Caco-2 (cell line): ENCODE results near the gene EDN2. TPM values are rescaled to one million over a fixed set of nuclear protein-coding genes. Genes with fewer than 3 reads are reported as not detected.

Experiments
- BruUV-seq: library from RNA; stranded (reverse); fragments of 400-500 nt; replicated peaks from 2 replicates; lab custom pipeline; 2021; lab: Mats Ljungman, UMichigan
- CTCF ChIA-PET: fragments of 300-600 bp; sonication (Branson Sonifier 250); formaldehyde crosslinking; loops from one replicate; lab custom pipeline; 2022; ENCODE audit warnings: antibody characterized with exemption; lab: Charles Lee
- POLR2A ChIA-PET: fragments of 300-600 bp; sonication (Branson Sonifier 250); formaldehyde crosslinking; loops from one replicate; lab custom pipeline; 2022; ENCODE audit warnings: antibody characterized with exemption; lab: Charles Lee
- DNase-seq, 2 experiments: peaks; one replicate each; pipeline versions ENCODE4 v3.0.0 to v3.0.0-alpha.2; 2020 to 2022
- H3K27me3 ChIP-seq: replicated peaks from 2 replicates; pipeline ENCODE4 v1.6.0; 2011; ENCODE audit warnings: low read length; ENCODE audit not compliant: control insufficient read depth, insufficient read depth
- H3K36me3 ChIP-seq: 2 replicates; pipeline ENCODE4 v1.5.1; 2011; ENCODE audit warnings: low read length; ENCODE audit not compliant: control insufficient read depth, insufficient read depth
- H3K4me1 ChIP-seq: fragments of 250-450 bp; sonication (Bioruptor Pico); 2 replicates; pipeline ENCODE4 v1.5.1; 2020; ENCODE audit warnings: mild to moderate bottlenecking
- H3K4me3 ChIP-seq: 2 replicates; pipeline ENCODE4 v1.5.1; 2011; ENCODE audit warnings: low read depth, mild to moderate bottlenecking, control low read depth, low read length
- H3K9me3 ChIP-seq: fragments of 250-450 bp; sonication (Bioruptor Pico); 2 replicates; pipeline ENCODE4 v1.5.1; 2020; ENCODE audit warnings: mild to moderate bottlenecking, moderate library complexity
- H3K27ac Mint-ChIP-seq: one replicate; pipeline ENCODE4 v1.8.0; 2022; ENCODE audit warnings: mixed read lengths; ENCODE audit not compliant: unreplicated experiment
- H3K27me3 Mint-ChIP-seq: one replicate; pipeline ENCODE4 v1.8.0; 2022; ENCODE audit warnings: mixed read lengths; ENCODE audit not compliant: insufficient read depth, unreplicated experiment
- H3K36me3 Mint-ChIP-seq: one replicate; pipeline ENCODE4 v1.8.0; 2022; ENCODE audit warnings: mild to moderate bottlenecking, mixed read lengths; ENCODE audit not compliant: insufficient read depth, unreplicated experiment
- H3K4me1 Mint-ChIP-seq: one replicate; pipeline ENCODE4 v1.8.0; 2022; ENCODE audit warnings: low read depth, mixed read lengths; ENCODE audit not compliant: unreplicated experiment
- H3K4me3 Mint-ChIP-seq: one replicate; pipeline ENCODE4 v1.8.0; 2022; ENCODE audit warnings: mild to moderate bottlenecking, moderate library complexity, mixed read lengths; ENCODE audit not compliant: unreplicated experiment
- H3K9me3 Mint-ChIP-seq: one replicate; pipeline ENCODE4 v1.8.0; 2022; ENCODE audit warnings: mixed read lengths; ENCODE audit not compliant: unreplicated experiment
- CTCF ChIP-seq, 2 experiments: fragments of 200-600 bp in 1 of 2; IDR thresholded peaks; 1 replicate in 1 of 2; 2 replicates in 1 of 2; pipeline versions ENCODE4 v1.5.1 to v1.8.0; 2011 to 2022; ENCODE audit warnings: antibody characterized with exemption in 1 of 2, control low read depth in 1 of 2, inconsistent platforms in 1 of 2, low read depth in 1 of 2, low read length in 1 of 2, mild to moderate bottlenecking in 1 of 2, moderate library complexity in 1 of 2; ENCODE audit not compliant: insufficient read depth in 1 of 2, severe bottlenecking in 1 of 2, unreplicated experiment in 1 of 2
- intact Hi-C: fragments of 100-400 bp; cut with micrococcal nuclease; formaldehyde crosslinking; loops from one replicate; pipeline ENCODE4 v1.10.0; 2022; ENCODE audit not compliant: unreplicated experiment
- total RNA-seq: library from RNA; stranded (reverse); gene quantifications from 2 replicates; pipeline ENCODE4 v1.2.3, GENCODE V29; 2022

The EDN2 gene
- total RNA-seq, 1 experiment from 2014 or later: not detected

DNA sequence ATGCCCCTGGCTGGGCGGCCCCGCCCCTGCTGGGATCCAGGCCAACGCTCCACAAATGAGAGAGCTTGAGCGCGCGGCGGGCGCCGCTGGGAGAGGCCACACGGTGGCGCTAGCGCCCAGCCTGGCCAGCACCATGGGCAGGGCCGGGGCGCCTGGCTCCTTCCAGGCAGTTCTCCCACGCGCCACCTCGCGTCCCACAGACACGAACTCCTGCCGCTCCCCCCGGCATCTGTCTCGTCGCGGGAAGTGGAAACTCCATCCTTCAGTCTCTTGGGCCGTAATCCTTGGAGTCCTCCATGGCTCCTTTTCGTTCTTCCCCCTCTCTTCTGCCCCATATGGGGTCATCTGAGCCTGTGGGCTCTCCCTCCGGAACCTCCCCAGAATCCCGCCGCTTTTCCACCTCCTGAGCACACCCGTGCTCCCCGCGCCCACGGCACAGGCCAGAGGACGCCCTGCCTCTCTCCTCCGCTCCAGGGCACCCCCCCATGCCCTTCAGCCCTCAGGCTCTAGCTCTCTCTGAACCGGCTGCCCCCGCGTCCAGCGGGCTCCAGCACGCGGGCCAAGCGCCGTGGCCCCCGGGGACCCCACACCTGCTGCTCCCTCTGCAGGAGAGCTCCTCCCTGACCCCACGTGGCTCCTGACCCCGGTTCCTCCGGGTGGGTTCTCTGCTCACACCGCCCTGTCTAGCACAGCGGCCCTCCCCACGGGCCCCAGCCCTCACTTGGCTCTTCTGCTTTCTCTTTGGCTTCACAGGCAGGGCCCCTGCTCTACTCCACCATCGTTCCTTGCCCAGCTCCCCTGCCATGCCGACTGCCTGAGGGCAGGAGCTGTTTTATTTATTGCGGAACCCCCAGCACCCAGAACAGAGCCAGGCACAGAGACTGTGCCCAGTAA, 31.9 kb upstream of the EDN2 start:
- Mint-ChIP-seq H3K27me3 (peaks cover 5% of the 10 kb centered on the region), H3K4me1 (peaks cover 7% of the 10 kb centered on the region), H3K4me3 (peak overlapping the region; percentile 63), H3K27ac (no peak overlapping the region), H3K9me3 (no peaks in the 10 kb centered on the region), H3K36me3 (no peaks in the 10 kb centered on the region)
- intact Hi-C loops: loop anchor here (1.0 to 10.0 kb wide), 2 partner anchors 20 to 252 kb away; no protein-coding TSS in a partner anchor
- POLR2A ChIA-PET: no interaction called here
- peak; percentile 68 to 76 for TF ChIP-seq CTCF (IDR thresholded peaks at IDR 0.05; ENCODE audit: insufficient read depth in 1 of 2, low read depth in 1 of 2, low read length in 1 of 2, severe bottlenecking in 1 of 2, unreplicated experiment in 1 of 2)
- H3K27me3 ChIP-seq: no peaks in the 10 kb centered on the region
- no TSS peak for BruUV-seq
- no peaks in the 10 kb centered on the region for H3K9me3 ChIP-seq
- H3K4me3 ChIP-seq: peak overlapping the region; percentile 15
- H3K36me3 ChIP-seq: no peaks in the 10 kb centered on the region
- CTCF ChIA-PET: interaction anchor here (0.5 to 1.6 kb wide), 8 partner anchors 21 to 289 kb away, joined by 3 to 8 read pairs (median 4); partner anchors contain the start of gene EDN2
- peak; percentile 79 to 92 for DNase-seq
- H3K4me1 ChIP-seq: peaks cover 32% of the 10 kb centered on the region

GRCh38 chr1:41515778-41516167, 31.3 kb upstream of the EDN2 start:
- H3K4me3 ChIP-seq: no peak overlapping the region

More at GRCh38 chr1:41515778-41516167, 31.3 kb upstream of the EDN2 start:
- CTCF ChIA-PET: interaction anchor here (0.5 to 1.6 kb wide), 8 partner anchors 20 to 290 kb away, joined by 3 to 8 read pairs (median 4); partner anchors contain the start of gene EDN2
- intact Hi-C loops: loop anchor here (1.0 to 10.0 kb wide), 2 partner anchors 19 to 251 kb away; no protein-coding TSS in a partner anchor
- no peak for TF ChIP-seq CTCF (IDR thresholded peaks at IDR 0.05; ENCODE audit: insufficient read depth in 1 of 2, low read depth in 1 of 2, low read length in 1 of 2, severe bottlenecking in 1 of 2, unreplicated experiment in 1 of 2)
- Histone ChIP-seq H3K9me3 (no peaks in the 10 kb centered on the region), H3K4me1 (peaks cover 32% of the 10 kb centered on the region), H3K36me3 (no peaks in the 10 kb centered on the region), H3K27me3 (no peaks in the 10 kb centered on the region)
- Mint-ChIP-seq H3K4me3 (peak overlapping the region; percentile 63), H3K9me3 (no peaks in the 10 kb centered on the region), H3K36me3 (no peaks in the 10 kb centered on the region), H3K4me1 (peaks cover 7% of the 10 kb centered on the region), H3K27me3 (peaks cover 5% of the 10 kb centered on the region), H3K27ac (no peak overlapping the region)
- DNase-seq: no peak
- POLR2A ChIA-PET: no interaction called here
- no TSS peak for BruUV-seq
